KMS-11 (cell line): Measurements from ENCODE around the gene PKNOX1.
"Not testable (repeated sequence)": the region's sequence is repeated elsewhere in the genome, so short reads cannot be mapped to it uniquely, and the experiment has no call there.

Experiments used
- H2AFZ ChIP-seq: fragments of 200-600 bp; sonication (generic); 2 replicates; pipeline ENCODE4 v1.6.1; 2016; ENCODE audit warnings: antibody characterized with exemption, mixed run types, low read depth
- H3K27ac ChIP-seq: fragments of 200-600 bp; sonication (generic); 2 replicates; pipeline ENCODE4 v1.6.1; 2016; ENCODE audit warnings: mild to moderate bottlenecking, mixed run types
- H3K27me3 ChIP-seq: fragments of 200-600 bp; sonication (generic); 2 replicates; pipeline ENCODE4 v1.6.1; 2017; ENCODE audit warnings: mild to moderate bottlenecking, low read depth, mixed run types, moderate library complexity; ENCODE audit not compliant: insufficient read depth
- H3K36me3 ChIP-seq: fragments of 200-600 bp; sonication (generic); 2 replicates; pipeline ENCODE4 v1.6.1; 2017; ENCODE audit warnings: mild to moderate bottlenecking, mixed run types; ENCODE audit not compliant: insufficient read depth
- H3K4me1 ChIP-seq: fragments of 200-600 bp; sonication (generic); 2 replicates; pipeline ENCODE4 v1.6.1; 2016; ENCODE audit warnings: mild to moderate bottlenecking, low read depth, mixed run types; ENCODE audit not compliant: poor library complexity, severe bottlenecking
- H3K4me2 ChIP-seq: fragments of 200-600 bp; sonication (generic); 2 replicates; pipeline ENCODE4 v1.7.0; 2016; ENCODE audit warnings: mild to moderate bottlenecking, mixed run types
- H3K4me3 ChIP-seq: fragments of 200-600 bp; sonication (generic); IDR thresholded peaks from 2 replicates; pipeline ENCODE4 v1.6.1; 2017; ENCODE audit warnings: low read depth, low read length, mixed read lengths; ENCODE audit not compliant: insufficient read depth
- H3K79me2 ChIP-seq: fragments of 200-600 bp; sonication (generic); 2 replicates; pipeline ENCODE4 v1.6.1; 2016; ENCODE audit warnings: low read depth, mixed run types; ENCODE audit not compliant: insufficient read depth
- H3K9ac ChIP-seq: fragments of 200-600 bp; sonication (generic); 2 replicates; pipeline ENCODE4 v1.6.1; 2016; ENCODE audit warnings: mild to moderate bottlenecking, mixed run types
- H4K20me1 ChIP-seq: fragments of 200-600 bp; sonication (generic); 2 replicates; pipeline ENCODE4 v1.6.1; 2016; ENCODE audit warnings: mild to moderate bottlenecking, mixed run types; ENCODE audit not compliant: insufficient read depth

Gene PKNOX1

DNA sequence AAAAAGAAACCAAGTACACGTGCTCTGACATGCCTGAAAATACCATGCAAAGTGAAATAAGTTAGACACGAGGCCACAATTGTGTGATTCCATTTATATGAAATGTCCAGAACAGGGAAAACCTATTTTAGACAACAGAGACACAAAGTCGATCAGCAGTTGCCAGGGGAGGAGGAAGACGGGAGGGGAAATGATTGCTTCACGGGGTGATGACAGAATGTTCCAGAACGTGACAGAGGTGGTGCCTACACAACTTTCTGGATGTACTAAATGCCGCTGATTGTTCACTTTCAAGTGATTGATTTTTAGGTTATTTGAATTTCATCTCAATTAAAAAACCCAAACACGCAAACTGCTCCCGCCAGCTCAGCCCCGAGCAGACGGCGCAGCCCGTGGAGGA, 78.8 kb downstream of the PKNOX1 start:
- H3K4me3 ChIP-seq, H3K9ac ChIP-seq, H3K79me2 ChIP-seq, H3K4me2 ChIP-seq, H3K36me3 ChIP-seq, H3K4me1 ChIP-seq, H4K20me1 ChIP-seq, H2AFZ ChIP-seq, H3K27ac ChIP-seq, H3K27me3 ChIP-seq: not testable (repeated sequence)

DNA sequence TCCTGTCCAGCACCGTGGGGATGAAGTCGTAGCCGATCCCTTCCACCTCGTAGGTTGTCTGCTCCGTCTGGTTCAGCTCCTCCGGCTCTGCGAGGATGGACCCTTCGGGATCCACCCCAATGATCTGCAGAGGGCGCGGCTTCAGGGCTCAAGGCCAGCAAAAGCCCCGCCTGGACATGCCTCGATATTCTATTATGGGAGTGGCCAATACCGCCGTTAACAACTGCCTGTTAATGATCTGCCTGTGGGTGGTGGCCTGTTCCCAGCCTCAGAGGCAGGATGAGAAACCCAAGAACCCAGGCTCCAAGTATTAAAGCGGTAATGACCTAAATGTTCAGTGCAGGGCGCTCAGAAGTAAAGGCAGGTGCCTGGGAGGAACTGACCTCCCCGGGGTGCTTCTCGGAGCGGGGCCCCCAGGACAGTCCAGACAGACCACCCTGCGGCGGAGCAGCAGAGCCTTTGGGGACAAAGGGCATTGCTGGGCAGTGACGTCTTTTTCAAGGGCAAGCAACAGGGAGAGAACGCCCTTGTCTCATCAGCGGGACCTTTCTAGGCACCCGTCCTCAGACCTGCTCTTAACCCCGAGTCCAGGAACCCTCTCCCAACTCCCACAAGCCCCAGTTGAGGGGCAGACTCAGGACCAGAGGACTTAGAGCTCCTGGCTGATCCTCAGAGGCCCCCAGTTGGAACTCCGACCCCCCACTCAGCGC, 88.7 kb downstream of the PKNOX1 start:
- not testable (repeated sequence) for H3K79me2 ChIP-seq, H3K9ac ChIP-seq, H3K27ac ChIP-seq, H2AFZ ChIP-seq, H3K4me1 ChIP-seq, H3K4me2 ChIP-seq, H3K36me3 ChIP-seq, H4K20me1 ChIP-seq, H3K4me3 ChIP-seq, H3K27me3 ChIP-seq

DNA sequence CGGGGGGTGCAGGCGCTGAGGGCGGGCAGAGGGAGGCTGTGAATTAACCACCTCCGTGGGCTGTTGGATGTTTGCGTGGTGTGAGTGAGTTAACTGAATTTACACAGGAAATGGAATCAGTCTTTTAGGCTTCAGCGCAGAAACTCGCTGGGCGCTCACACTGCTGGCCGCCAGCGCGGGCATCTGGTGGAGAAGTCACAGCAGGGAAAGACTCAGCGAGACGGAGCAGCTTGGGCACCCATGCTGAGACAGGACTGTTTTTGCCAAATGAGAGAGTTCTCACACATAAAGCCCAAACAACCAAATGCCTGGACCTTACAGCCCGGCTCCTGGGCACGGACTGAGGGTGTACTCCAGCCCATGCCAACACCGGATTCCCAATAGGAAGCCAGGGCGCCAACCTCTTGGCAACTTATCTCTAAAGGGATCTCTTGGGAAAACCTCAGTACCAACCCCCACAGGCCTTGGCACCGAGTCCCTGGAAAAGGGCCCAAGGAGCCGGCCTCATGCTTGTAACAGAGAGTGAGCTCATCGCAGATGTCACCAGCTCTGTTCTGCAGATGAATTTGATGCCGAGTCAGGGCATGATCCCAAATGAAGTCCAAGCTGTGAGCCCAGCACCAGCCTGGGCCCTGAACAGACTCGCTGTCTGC, 90.0 kb downstream of the PKNOX1 start:
- not testable (repeated sequence) for H3K9ac ChIP-seq, H3K4me2 ChIP-seq, H4K20me1 ChIP-seq, H3K4me3 ChIP-seq, H3K27me3 ChIP-seq, H3K4me1 ChIP-seq, H3K79me2 ChIP-seq, H3K36me3 ChIP-seq, H2AFZ ChIP-seq, H3K27ac ChIP-seq

DNA sequence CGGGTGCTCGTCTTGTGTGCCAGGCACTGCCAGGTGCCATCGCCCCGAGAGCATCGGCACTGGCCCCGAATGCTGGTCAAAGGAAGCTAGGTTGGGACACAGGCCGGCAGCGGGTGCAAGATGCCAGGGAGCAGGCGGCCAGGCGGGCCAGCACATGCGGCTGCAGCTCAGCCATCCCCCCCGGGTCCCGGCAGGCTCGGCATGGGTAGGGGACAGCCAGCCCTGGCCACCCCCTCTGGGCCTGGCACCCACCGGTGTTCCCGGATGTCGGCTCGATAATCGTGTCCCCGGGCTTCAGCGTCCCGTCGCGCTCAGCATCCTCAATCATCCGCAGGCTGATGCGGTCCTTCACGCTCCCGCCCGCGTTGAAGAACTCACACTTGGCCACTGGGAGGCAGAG, 91.6 kb downstream of the PKNOX1 start:
- not testable (repeated sequence) for H3K4me2 ChIP-seq

DNA sequence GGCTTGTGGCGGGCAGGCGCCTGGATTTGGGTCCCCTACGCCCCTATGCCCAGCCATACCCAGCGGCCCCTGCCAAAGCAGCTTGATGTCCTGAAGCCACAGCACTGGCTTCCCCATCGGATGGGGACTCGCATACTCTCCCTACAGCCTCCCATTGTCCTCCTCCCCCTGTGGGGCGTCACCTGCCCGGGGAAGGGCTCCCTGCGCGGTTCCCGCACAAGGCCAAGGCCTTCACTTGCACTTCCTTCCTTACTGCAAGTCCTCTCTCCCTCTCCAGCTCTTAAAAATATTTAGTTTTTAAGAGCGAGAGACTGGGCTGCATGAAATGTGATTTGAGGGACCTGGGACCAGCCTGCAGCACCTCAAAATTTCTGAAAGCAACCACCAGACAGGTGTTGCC, 92.3 kb downstream of the PKNOX1 start:
- not testable (repeated sequence) for H3K79me2 ChIP-seq, H3K36me3 ChIP-seq, H4K20me1 ChIP-seq, H3K27ac ChIP-seq, H3K27me3 ChIP-seq, H3K4me2 ChIP-seq, H2AFZ ChIP-seq, H3K4me3 ChIP-seq, H3K9ac ChIP-seq, H3K4me1 ChIP-seq

More for the DNA sequence above, 91.6 kb downstream of the PKNOX1 start:
- not testable (repeated sequence) for H3K27ac ChIP-seq, H3K9ac ChIP-seq, H3K4me1 ChIP-seq, H4K20me1 ChIP-seq, H2AFZ ChIP-seq, H3K79me2 ChIP-seq, H3K27me3 ChIP-seq, H3K4me3 ChIP-seq, H3K36me3 ChIP-seq

DNA sequence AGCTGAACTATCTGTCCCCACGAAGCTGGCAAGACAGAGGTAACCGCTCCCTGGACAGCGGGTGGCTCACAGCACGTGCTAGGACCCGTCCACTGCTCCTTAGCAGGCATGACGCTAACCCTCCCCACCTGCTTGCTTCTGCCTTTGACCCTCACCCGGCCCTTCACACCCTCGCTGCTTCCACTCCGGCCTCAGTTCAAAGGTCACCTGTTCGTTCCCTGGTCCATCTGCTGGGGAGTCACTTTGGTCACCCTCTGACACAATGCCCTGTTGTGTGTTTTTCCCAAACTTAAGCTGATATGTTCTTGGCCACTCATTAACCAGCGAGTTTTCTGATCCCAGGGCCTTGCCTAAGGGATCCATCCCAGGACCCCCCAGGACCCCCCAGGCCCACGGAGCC, 93.7 kb downstream of the PKNOX1 start:
- not testable (repeated sequence) for H3K27me3 ChIP-seq, H2AFZ ChIP-seq, H3K4me2 ChIP-seq, H3K4me1 ChIP-seq, H3K4me3 ChIP-seq, H3K27ac ChIP-seq, H3K79me2 ChIP-seq, H3K36me3 ChIP-seq, H3K9ac ChIP-seq, H4K20me1 ChIP-seq

DNA sequence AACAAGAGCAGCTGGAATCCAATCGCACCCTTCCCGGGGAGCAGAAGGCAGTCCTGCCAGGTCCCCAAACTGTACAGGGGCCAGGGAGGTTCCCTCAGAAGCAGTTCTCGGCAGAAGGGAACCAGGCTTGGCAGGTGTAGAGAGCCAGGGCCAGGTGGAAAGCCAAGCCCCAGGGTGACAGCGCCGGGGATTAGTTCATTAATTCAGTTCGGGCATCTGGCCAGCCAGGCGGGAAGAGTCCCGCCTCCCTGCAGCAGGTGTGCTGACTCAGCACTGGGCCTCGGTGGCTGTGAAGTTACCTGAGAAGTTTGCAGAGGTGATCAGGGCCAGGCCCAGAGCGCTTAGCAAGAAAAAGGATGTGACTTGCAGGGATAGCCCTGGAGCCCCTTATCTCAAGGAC, 95.3 kb downstream of the PKNOX1 start:
- H3K9ac ChIP-seq, H3K79me2 ChIP-seq, H3K27ac ChIP-seq, H3K4me2 ChIP-seq, H3K27me3 ChIP-seq, H3K4me1 ChIP-seq, H3K4me3 ChIP-seq, H2AFZ ChIP-seq, H3K36me3 ChIP-seq, H4K20me1 ChIP-seq: not testable (repeated sequence)

DNA sequence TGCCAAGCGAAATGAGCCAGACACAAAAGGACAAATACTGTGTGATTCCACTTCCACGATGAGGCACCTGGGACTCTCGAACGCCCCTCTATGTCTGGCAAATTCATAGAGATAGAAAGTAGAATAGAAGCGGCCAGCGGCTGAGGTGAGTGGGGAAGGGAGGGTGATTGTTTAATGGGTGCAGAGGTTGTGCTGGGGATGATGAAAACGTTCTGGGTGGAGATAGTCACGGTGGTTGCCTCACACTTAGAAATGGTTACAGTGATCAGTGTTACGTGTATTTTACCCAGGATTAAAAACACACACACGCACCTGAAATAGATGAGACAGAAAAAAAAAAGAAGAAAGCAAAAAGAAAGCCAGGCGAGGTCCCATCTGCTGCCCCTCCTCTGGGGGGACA, 98.4 kb downstream of the PKNOX1 start:
- not testable (repeated sequence) for H3K4me3 ChIP-seq, H3K27me3 ChIP-seq, H3K4me1 ChIP-seq, H3K9ac ChIP-seq, H3K4me2 ChIP-seq, H2AFZ ChIP-seq, H4K20me1 ChIP-seq, H3K36me3 ChIP-seq, H3K27ac ChIP-seq, H3K79me2 ChIP-seq

DNA sequence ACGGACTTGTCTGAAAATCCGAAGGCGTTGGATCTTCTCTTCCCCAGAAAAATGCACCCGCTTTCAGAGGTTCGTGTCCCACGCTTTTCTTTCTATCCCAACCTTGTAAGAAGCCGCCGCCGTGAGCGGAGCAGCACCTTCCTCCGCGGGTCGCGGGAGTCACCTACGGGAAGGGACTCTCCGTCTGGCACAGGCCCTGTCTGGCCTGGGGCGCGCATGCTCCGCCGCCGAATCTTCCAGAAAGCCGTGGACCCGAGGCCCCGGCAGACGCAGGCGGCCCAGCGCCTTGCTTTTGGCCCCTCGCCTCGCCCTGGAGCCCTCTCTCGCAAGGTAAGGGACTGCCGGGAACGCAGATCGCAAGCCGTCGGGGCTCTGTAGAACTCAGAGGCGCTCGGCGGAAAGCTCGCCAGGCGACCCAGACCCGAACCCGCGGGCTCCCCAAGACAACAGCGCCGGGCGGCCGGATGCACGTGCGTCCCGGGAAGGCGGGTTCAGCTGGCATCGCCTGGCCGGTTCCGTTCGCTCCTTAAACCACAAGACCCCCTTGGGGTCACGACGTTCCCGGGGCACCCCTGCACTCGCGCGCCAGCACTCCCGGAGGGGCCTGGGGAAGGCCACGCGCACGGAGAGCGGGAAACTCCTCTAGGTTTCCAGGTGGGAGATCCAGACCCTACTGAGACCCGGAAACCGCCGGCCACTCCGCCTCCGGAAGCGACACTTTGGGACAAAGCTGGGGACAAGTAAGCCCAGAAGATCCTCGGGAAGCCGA, 100.2 kb downstream of the PKNOX1 start:
- H4K20me1 ChIP-seq, H3K4me1 ChIP-seq, H2AFZ ChIP-seq, H3K4me3 ChIP-seq, H3K79me2 ChIP-seq, H3K27ac ChIP-seq, H3K27me3 ChIP-seq, H3K9ac ChIP-seq, H3K4me2 ChIP-seq, H3K36me3 ChIP-seq: not testable (repeated sequence)
